Activated naive CD8-positive, alpha-beta T cell treated with anti-CD3 and anti-CD28 coated beads, Interleukin-2, amount 50 U/mL, for 16 hours (primary cell): ENCODE data around the gene RNF10.
"Not testable (repeated sequence)": the region's sequence is repeated elsewhere in the genome, so short reads cannot be mapped to it uniquely, and the experiment has no call there.

ENCODE experiments used
- DNase-seq: peaks from one replicate; pipeline ENCODE4 v3.0.0-alpha.2; 2020; ENCODE audit warnings: low read depth, low spot score

Gene RNF10

GRCh38 chr12:120580787-120581723, 46.9 kb downstream of the RNF10 start, which contains the start of gene POP5:
TSS of gene POP5 (minus strand) at chr12:120581402. CDS start at chr12:120581362, 40 bp downstream.
- peak; percentile 83 for DNase-seq

- no peak for DNase-seq
Observed at GRCh38 chr12:120581998-120582397, 47.8 kb downstream of the RNF10 start.

GRCh38 chr12:120583478-120584030, 49.4 kb downstream of the RNF10 start:
- peak; percentile 81 for DNase-seq

GRCh38 chr12:120584343-120585149, 50.4 kb downstream of the RNF10 start:
- DNase-seq: peak; percentile 10

- no peak for DNase-seq
Observed at GRCh38 chr12:120586206-120586605, 52.0 kb downstream of the RNF10 start.

GRCh38 chr12:120586860-120587259, 52.7 kb downstream of the RNF10 start:
- no peak for DNase-seq

GRCh38 chr12:120588371-120588770, 54.2 kb downstream of the RNF10 start:
- DNase-seq: no peak

- no peak for DNase-seq
Observed at GRCh38 chr12:120588948-120589930, 55.1 kb downstream of the RNF10 start.

- no peak for DNase-seq
Observed at GRCh38 chr12:120590741-120591407, 56.7 kb downstream of the RNF10 start.

- no peak for DNase-seq
Observed at GRCh38 chr12:120592121-120593049, 58.2 kb downstream of the RNF10 start.

- DNase-seq: no peak
Observed at GRCh38 chr12:120596901-120597300, 62.7 kb downstream of the RNF10 start.

GRCh38 chr12:120597861-120598260, 63.7 kb downstream of the RNF10 start:
- DNase-seq: no peak

GRCh38 chr12:120598674-120599463, 64.7 kb downstream of the RNF10 start:
- no peak for DNase-seq

GRCh38 chr12:120599672-120600552, 65.8 kb downstream of the RNF10 start:
- no peak for DNase-seq

- DNase-seq: not testable (repeated sequence)
Observed at GRCh38 chr12:120602416-120602815, 68.3 kb downstream of the RNF10 start.

- DNase-seq: no peak
Observed at GRCh38 chr12:120610560-120610959, 76.4 kb downstream of the RNF10 start.

GRCh38 chr12:120611534-120611933, 77.4 kb downstream of the RNF10 start:
- not testable (repeated sequence) for DNase-seq
